NCI-H1105 treated with DMSO at 0.1 percent for 48 hours (cell line): ENCODE data around the gene OSBP2.
"Not testable (repeated sequence)": the region's sequence is repeated elsewhere in the genome, so short reads cannot be mapped to it uniquely, and the experiment has no call there.

Experiments used
- DNase-seq: peaks from one replicate; lab custom pipeline; 2025; lab: John Stamatoyannopoulos, UW

The OSBP2 gene

DNA sequence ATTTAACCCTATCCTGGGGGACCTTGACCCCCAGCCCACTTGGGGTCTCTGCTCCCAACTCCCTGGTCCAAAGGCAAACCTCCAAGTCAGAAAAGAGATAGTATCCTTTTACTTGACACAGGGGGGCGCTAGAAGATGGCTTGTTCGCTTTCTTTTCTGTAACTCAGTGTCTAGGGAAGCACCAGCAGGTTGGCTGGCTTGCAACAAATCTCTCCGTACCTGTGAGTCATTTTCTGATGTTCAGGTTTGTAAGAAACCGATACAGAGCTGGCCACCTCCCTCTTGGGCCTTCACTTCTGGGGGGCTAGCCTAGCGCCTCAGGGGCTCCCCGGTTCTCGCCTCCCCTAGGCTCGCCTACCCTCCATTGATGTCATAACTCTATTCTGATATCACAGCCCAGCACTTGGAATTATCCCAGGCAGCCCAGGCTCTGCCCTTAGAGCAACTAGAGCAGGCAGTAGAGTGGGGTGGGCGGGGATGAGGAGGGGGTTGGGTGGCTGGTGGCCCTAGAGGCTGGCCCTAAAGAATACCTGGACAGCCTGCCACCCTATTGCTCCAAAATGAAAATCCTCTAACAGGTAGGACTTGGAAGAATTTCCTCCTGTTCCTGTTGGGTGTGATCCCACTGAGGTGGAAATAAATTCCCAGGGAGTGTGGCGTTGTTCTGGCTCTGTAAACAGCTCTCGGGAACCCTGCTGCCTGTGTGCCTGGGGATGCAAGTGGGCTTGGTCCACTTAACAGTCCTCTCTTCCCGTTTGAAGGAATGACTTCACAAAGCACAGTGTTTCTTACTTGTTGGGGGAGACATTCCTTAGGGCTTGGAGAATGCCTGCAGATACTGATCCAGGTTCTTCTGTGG lies 69.4 kb downstream of the OSBP2 start:
- peak; percentile 64 for DNase-seq

DNA sequence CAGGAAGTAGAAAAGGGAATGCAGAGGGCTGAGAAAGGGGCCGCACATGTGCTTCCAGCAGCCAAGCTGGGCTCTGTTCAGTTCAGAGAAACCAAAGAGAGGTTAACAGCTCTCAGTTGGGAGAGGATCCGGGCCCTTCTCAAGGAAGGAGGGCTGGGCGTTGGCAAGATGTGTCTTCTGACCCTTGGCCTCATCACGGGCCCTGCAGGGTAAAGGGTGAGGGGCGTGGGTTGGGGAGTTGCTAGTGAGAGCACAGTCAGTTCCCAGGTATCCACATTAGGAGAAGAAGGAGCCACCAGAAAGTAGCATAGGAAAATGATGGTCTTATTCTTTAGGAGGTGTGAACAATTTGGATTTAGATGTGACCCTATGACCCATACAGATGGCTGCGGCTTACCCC lies 73.0 kb downstream of the OSBP2 start:
- DNase-seq: no peak

DNA sequence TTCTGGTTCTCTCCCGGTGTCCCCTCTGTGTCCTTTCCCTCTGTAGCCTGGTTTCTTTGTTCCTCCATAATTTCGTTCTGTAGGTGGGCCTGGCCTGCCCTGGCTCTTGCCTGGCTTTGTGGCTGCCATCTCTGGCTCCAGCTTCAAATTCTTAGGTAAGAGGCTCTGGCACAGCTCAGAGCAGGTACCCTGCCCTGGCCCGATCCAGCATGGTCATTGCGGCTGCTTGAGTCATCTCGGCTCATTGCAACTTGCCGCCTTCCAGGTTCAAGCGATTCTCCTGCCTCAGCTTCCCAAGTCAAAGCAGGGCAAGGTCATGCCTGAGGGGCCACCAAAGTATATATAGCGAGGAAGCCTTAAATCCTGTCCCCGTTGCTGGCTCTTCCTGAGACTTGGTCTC lies 76.0 kb downstream of the OSBP2 start:
- no peak for DNase-seq

DNA sequence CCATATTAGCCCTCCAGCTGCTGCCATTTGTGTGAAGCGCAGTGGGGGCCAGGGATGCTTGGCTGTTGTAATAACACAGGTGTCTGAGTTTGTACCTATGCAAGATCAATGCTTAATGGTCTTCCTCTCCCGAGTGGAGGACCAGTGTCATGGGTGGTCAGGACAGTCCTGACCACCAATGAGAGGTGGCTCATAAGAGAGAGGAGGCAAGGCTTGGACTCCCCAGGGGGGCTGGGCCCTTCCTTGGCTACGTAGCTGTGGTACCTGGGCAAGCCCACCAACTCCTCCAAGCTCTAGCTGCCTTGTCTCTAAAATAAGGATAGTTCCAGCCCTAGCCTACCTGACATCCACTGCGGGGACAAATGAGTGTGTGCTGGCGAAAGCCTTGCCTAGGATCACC lies 79.2 kb downstream of the OSBP2 start:
- no peak for DNase-seq

DNA sequence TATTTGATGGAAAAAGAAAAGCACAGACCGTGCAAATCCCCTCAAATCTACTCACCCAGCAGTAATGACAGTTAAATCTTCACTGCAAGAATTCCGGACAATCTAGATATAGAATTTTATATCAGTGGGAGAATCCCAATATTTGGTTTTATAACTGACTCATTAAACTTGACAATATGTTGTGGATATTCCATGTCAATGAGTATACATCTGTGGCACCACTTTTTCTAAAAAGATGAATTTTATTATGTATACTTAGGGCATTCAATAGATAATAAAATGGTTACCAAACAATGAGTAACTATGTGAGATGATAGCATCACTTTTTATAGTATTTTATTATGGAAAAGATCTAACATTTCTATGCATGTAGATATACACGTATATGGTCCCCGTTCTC lies 79.9 kb downstream of the OSBP2 start:
- no peak for DNase-seq

DNA sequence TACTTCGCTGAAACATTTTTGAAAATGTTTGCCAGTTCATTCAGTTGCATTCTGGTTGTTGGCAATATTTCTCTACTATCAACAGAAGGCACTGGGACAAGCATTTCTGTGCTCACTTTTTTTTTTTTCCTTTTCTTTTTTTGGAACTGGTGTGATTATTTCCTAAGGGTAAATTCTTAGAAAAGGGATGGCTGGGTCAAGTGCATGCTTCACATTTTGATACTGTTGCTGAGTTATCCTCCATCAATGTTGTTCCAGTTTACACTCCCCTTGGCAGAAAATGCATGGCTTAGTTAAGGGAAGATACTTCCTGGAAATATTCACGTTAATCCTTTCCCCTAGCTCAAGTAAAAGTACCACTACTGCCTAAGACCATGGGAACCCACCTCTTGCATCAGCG lies 81.8 kb downstream of the OSBP2 start:
- no peak for DNase-seq

DNA sequence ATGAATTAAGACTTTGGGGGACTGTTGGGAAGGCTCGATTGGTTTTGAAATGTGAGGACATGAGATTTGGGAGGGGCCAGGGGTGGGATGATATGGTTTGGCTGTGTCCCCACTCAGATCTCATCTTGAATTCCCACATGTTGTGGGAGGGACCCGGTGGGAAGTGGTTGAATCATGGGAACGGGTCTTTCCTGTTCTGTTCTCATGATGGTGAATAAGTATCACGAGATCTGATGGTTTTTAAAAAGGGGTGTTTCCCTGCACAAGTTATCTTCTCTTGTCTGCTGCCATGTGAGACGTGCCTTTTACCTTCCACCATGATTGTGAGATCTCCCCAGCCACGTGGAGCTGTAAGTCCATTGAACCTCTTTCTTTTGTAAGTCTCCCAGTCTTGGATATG lies 82.5 kb downstream of the OSBP2 start:
- not testable (repeated sequence) for DNase-seq

DNA sequence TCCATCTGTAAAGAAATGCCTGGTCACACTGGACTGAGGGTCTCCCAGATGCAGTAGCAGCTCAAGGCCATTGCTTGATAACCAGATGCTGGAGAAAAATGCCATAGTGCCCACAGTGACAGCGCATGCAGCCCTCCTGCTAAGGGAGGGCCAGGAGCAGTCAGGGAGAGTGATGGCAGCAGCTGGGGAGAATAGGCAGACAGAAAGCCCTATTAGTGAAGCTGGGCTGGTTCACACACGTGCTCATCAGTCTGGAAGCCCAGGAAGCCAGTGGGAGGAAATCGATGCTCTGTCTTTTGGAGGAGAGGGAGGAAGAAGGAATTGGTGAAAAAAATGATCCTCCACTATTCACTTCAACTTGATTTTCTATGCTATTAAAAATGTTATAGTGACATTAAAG lies 82.9 kb downstream of the OSBP2 start:
- no peak for DNase-seq

DNA sequence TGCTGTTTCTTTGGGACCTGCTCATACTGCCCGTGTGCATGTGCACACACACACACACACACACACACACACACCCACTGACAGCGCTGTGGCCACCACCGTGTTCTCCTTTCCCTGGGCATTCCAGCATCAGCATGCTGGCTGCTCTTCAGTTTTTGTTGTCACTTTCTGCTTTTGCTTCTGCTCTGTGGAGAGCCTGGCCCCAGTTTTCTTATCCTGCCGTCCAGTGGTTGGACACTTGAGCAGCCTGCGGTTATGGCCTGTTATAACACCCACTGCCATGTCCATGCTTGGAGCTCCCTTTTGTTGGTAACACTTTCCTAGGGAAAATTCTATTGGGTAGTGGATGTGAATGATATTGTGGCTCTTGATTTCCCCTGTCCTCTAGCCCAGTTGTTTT lies 83.6 kb downstream of the OSBP2 start:
- no peak for DNase-seq

DNA sequence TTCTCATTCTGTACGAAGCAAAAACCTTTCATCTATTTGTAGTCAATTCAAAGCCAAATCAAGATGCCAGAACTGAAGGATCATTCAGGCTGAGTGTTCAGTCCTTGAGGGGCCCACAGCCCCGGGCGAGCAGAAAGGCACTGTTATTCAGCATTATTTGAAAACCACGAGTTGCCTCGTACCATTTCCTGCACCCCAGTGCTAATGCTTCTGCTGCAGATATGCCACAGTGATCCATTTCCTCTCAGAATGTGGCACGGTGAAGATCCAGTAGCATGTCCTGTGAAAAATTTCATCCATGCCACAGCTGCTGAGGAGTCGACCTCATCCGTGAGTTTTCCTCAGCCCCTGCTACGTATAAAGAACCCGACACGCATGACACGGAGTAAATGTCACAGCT lies 85.4 kb downstream of the OSBP2 start:
- no peak for DNase-seq

DNA sequence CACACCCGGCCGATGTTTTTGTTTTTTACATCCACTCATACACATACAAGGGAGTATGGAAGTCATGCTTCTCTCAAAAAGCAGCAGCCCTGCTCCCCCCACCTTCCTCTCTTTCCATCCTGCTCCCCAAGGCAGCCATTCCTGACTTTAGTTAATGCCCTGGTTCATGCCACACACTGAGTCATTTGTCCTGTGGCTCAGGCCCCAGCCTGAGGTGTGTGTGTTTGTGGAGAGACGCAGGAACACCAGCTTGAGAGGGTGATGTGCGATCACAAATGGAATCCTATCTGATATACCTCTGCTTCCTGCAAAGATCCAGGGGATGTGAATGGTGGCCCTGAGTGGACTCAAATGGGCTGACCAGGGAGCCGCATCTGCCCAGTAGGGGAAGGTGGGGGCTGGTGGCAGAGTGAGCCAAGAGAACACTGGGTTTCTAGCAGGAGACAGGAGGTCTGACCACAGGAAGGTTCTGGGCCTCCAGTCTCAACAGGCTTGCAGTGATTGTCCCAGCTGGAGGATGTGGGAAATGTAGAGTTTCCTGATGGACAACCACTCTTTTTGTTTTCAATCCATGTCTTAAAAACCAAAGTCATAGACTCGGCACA lies 86.7 kb downstream of the OSBP2 start:
- no peak for DNase-seq

DNA sequence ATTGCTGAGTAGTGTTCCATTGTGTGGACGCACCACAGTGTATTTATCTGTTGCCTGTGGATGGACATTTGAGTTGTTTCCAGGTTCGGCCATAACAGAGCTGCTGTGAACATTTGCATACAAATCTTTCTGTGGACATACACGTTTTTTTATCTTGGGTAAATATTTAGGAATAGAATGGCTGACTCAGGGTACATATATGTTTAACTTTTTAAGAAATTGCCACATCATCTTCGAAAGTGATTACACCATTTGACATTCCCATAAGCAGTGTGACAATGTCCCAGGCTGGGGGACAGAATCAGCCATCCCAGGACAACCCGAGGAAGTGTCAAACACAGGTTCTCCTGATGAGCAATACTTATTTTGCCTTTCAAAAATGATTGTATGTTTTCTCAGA lies 87.9 kb downstream of the OSBP2 start:
- no peak for DNase-seq

DNA sequence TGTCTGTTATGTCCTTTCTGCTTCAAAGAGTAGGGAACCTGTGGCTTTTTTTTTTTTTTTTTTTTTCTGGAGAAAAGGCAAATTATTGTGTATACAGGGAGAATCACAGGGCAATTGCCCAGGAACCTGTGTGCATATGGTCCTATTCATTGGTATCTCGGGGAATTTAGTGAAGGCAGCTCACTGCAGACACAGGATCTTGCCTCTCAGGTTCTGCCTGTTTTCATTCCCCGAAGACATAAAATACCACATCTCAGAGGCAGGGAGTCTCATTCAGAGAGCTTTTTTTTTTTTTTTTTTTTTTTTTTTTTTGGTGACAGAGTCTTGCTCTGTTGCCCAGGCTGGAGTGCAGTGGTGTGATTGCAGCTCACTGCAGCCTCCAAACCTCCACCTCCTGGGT lies 88.3 kb downstream of the OSBP2 start:
- no peak for DNase-seq

DNA sequence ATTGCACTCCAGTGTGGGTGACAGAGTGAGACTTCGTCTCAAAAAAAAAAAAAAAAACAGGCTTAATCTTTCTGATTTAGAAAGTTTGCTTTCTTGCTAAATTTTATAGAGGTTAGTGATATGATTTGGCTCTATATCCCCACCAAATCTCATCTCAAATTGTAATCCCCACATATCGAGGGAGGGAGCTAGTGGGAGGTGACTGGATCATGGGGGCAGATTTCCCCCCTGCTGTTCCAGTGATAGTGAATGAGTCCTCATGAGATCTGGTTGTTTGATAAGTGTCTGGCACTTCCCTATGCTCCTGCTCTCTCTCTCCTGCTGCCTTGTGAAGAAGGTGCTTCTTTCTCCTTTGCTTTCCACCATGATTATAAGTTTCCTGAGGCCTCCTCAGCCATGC lies 90.9 kb downstream of the OSBP2 start:
- no peak for DNase-seq

DNA sequence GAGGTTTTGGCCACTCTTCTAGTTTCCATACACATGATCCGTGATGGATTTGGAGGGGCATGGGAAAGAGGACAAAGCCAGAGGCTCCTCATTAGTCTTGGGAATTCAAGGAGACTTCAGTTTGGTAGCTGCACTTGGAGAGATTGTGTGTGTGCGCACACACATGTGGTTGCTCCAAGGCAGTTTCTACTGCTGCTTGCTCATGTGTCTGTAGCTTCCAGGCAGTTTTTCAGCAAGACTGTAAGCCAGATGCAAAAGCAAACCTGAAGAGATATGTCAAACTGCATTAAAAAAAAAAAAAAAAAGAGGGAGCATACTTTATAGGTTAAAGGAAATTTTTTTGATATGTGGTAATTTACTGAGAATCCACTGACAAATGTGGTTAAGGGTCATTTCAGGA lies 95.7 kb downstream of the OSBP2 start:
- no peak for DNase-seq

DNA sequence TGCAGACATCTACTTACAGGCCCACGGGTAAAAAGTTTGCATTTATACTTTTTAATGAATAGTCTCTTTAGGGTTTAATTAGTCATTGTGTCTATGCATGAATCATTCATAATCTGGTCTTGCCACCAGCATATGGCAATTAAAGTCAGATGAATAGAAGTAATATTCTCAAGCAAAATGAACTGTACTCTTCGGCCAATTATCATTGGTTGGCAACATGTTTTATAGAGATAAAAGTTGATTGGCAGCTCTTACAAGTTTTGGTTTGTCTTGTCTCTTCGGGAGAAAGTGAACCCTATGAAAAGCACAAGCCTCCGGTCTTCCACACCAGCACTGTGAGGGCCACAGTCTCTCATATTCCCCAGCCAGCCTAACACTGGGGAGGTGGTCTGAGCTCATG lies 97.8 kb downstream of the OSBP2 start:
- no peak for DNase-seq

DNA sequence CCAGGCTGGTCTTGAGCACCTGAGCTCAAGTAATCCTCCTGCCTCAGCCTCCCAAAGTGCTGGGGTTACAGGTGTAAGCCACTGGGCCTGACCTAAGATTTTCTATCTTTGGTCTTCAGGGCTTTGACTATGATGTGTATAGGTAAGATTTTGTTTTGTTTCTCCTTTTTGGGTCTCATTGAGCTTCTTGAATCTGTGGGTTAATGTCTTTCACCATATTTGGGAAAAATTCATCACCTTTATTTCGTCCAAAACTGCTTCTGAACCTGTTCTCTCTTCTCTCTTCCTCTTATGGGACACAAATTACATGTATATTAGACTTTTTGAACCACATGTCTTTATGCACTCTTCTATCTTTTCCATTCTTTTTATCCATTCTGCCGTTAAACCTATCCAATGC lies 100.4 kb downstream of the OSBP2 start:
- DNase-seq: no peak

DNA sequence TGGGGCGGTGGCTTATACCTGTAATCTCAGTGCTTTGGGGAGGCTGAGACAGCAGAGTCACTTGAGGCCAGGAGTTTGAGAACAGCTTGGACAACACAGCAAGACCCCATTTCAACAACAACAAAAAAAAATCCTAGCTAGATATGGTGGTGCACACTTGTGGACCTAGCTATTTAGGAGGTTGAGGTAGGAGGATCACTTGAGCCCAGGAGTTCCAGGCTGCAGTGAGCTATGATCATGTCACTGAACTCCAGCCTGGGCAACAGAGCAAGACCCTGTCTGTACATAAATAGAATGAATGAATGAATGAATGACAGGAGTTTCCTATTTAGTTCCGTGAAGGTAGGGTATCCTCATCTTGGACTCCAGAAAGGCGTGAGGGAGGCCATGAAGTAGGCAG lies 107.0 kb downstream of the OSBP2 start:
- no peak for DNase-seq

DNA sequence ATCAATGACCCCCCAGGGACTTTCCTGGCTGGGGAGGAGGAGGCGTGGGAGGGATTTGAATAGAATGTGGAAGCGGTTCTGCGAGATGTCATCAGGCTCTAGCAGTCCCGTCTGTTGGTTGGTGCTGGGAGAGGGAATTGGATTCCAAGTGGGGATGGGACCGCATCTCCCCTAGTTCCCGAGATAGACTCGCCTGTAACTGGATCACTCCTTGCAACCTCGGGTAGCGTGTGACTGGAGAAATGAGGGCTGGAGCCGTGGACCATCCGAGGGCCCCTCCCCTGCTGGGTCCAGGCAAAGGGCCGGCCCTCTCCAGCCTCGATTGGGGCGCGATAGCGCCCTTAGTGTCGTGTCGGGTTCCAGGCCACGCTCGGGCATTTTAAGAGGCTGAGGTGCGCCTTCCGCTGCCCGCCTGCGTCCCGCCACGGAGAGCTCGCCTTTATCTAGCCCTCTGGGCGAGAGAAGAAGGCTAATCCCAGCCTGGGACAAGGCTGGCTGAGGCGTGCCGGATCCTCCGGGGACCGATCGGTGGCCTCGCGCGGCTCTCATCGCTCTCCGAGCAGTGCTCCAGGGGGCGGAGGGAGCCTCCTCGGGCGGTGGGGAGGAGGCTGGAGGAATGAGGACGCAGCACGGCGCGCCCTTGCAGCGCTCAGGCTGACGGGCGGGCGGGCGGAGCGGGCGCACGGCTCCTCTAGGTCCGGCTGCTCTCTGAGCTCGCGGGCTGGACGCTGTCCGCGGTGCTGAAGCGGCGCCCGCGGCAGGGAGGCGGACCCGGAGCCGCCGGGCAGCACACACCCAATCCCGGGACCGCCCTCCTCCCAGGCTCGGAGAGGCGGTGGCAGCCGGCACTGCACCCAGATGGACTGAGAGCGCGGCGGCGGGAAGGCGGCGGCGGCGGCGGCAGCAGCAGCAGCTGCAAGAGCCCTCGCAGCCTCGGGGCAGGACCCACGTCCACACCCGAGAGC lies 107.8 kb downstream of the OSBP2 start:
- peak; percentile 59 for DNase-seq

DNA sequence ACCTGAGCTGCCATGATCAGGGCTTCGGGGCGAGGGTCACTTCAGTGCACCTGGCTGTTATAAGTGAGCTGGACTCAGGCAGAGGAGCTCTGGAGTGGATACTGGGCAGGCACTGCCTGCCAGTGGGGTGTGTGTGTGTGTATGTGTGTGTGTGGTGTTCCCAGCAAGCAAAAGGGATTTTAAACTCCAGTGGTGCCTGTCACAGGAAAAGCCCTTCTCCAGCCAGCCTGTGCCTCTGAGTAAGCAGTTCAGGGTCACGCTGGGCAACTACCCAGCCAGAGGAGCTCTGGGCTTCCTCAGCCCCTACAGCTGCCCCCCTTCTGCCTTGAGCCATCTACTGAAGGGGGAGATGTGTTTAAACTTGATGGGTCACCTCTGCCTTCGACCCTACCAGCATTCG lies 109.0 kb downstream of the OSBP2 start:
- no peak for DNase-seq

DNA sequence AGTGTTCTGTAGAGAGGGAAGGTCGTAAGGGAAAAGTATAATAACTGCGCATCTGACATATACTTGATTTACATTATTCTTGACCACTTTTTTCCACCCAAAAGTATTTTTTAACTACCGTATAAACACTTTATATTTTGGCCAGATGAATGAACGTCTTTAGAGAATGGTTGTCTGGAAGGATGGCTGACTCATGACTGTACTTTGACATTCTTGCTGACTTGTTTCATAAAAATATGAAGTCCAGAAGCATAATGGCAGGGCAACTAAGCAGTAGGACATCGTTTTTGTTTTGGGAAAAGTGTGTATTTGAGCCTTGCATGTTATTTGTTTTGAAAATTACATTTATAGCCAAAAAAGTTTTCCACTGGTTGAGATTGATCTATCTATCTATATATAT lies 110.0 kb downstream of the OSBP2 start:
- DNase-seq: no peak

DNA sequence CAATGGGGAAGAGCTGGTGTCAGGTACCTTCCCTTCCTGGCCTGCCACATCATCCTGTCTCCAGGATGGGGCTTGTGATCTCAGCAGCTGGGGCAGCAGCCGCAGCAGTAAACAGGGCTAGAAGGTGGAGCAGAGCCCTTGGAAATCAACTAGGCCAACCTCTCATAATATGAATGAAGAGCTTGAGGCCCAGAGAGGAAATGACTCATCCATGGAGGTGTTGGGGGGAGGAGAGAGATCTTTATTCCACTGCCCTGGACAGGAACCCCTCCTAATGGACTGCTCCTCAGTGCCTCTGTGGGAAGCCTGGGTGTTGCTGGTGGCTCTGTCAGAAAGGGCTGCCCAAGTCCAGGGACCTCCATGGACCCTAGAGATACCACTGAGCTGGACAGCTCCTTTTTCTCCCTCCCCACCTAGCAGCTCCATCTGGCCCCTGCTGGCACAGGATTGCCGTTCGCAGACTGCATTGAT lies 111.8 kb downstream of the OSBP2 start:
- DNase-seq: no peak

DNA sequence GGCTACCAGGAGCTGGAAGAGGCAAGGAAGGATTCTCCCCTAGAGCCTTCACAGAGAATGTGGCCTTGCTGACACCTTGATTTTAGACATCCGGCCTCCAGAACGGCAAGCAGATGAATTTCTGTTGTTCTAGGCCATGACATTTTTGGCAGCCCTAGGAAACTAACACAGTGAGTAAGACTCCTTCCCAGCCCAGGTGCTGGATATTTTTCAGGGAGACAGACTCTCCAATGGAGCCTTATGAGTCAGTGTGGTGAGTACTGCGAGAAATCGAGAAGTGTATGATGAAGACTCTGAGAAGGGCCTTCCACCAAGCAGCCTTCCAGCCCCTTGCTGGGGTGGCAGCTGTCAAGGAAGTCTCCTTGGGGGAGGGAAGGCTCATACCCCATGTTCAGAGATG lies 114.4 kb downstream of the OSBP2 start:
- no peak for DNase-seq
